Measurements from ENCODE around the gene NOC4L. TPM values are rescaled to one million over a fixed set of nuclear protein-coding genes. Genes with fewer than 3 reads are reported as not detected.
"Not testable (repeated sequence)": the region's sequence is repeated elsewhere in the genome, so short reads cannot be mapped to it uniquely, and the experiment has no call there.

NOC4L gene
- total RNA-seq, 2 experiments from 2014 or later: 32.8 to 34.4 TPM

DNA sequence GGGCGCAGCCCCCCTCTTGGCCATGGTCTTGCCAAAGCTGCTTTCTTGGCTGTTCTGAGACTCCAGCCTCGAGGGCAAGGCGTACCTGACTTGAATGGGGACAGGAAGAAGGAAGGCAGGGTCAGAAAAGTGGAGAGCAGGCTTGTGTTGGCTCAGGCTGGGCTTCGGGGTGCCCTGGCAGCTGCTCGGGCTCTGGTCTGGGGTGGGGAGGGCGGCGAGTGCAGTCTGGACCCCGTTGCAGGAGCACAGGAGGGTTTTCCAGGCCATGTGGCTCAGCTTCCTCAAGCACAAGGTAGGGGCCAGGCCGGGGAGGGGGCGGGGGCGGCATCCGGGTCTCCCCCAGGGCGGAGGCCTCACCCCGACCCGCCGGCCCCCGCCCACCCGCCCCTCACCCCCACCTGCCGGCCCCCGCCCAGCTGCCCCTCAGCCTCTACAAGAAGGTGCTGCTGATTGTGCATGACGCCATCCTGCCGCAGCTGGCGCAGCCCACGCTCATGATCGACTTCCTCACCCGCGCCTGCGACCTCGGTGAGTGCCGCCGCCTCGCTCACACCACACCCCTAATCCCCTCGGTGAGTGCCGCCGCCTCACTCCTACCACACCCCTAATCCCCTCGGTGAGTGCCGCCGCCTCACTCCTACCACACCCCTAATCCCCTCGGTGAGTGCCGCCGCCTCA, 4.2 kb downstream of the NOC4L start:
- H3K4me3 Mint-ChIP-seq: no peak overlapping the region
- CTCF ChIA-PET: no interaction called here
- peaks cover 21% of the 10 kb centered on the region for H3K4me1 Mint-ChIP-seq (ENCODE audit: low read depth)
- peaks cover 12% of the 10 kb centered on the region for H3K36me3 Mint-ChIP-seq (ENCODE audit: low read depth)
- no peak overlapping the region for H3K27ac Mint-ChIP-seq
- no peaks in the 10 kb centered on the region for H3K27me3 Mint-ChIP-seq (ENCODE audit: low read depth)
- ATAC-seq (no peak), DNase-seq (no peak)
- H3K9me3 Mint-ChIP-seq (ENCODE audit: insufficient read depth): no peaks in the 10 kb centered on the region
- POLR2A ChIA-PET: no interaction called here

DNA sequence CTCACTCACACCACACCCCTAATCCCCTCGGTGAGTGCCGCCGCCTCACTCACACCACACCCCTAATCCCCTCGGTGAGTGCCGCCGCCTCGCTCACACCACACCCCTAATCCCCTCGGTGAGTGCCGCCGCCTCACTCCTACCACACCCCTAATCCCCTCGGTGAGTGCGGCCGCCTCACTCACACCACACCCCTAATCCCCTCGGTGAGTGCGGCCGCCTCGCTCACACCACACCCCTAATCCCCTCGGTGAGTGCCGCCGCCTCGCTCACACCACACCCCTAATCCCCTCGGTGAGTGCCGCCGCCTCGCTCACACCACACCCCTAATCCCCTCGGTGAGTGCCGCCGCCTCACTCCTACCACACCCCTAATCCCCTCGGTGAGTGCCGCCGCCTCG, 5.3 kb downstream of the NOC4L start:
- CTCF ChIA-PET; DNase-seq; ATAC-seq; H3K27ac Mint-ChIP-seq; H3K9me3 Mint-ChIP-seq (ENCODE audit: insufficient read depth); POLR2A ChIA-PET; H3K27me3 Mint-ChIP-seq (ENCODE audit: low read depth); H3K4me3 Mint-ChIP-seq; H3K36me3 Mint-ChIP-seq (ENCODE audit: low read depth): not testable (repeated sequence)
- H3K4me1 Mint-ChIP-seq (ENCODE audit: low read depth): peaks cover 21% of the 10 kb centered on the region

DNA sequence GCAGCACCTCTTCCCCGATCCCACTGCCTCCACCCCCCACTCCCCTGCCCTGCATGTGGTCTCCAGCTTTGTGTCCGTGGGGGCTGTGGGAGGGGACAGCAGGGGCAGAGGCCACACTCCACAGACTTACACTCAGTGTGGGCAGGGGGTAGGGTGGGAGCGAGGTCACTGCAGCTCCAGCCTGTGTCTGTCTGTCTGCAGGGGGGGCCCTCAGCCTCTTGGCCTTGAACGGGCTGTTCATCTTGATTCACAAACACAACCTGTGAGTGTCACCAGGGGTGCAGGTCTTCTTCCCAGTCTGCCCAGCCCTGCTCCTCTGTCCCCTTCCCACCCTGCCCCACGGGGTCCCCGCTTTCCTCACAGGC, 6.5 kb downstream of the NOC4L start:
- Mint-ChIP-seq H3K4me3 (no peak overlapping the region), H3K27ac (no peak overlapping the region), H3K27me3 (ENCODE audit: low read depth) (no peaks in the 10 kb centered on the region), H3K36me3 (ENCODE audit: low read depth) (peaks cover 10% of the 10 kb centered on the region), H3K4me1 (ENCODE audit: low read depth) (peaks cover 11% of the 10 kb centered on the region), H3K9me3 (ENCODE audit: insufficient read depth) (no peaks in the 10 kb centered on the region)
- POLR2A ChIA-PET: no interaction called here
- ATAC-seq (no peak), DNase-seq (no peak)
- CTCF ChIA-PET: no interaction called here

DNA sequence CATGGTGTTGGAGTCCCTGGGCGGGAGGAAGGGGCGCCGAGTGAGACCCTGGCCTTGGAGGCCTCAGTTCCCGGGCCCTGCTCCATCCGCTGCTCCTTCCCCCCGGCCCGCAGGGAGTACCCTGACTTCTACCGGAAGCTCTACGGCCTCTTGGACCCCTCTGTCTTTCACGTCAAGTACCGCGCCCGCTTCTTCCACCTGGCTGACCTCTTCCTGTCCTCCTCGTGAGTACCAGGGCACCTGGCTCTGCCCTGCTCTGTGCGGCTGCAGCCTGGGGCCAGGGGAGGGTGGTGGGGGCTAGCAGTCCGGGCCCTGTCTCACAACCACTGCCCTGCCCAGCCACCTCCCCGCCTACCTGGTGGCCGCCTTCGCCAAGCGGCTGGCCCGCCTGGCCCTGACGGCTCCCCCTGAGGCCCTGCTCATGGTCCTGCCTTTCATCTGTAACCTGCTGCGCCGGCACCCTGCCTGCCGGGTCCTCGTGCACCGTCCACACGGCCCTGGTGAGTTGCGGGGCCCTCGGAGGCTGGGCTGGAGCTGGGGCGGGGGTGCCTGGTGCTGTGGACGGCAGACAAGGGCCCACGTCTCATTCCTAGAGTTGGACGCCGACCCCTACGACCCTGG, 7.0 kb downstream of the NOC4L start:
- Mint-ChIP-seq H3K36me3 (ENCODE audit: low read depth) (peaks cover 8% of the 10 kb centered on the region), H3K27me3 (ENCODE audit: low read depth) (no peaks in the 10 kb centered on the region), H3K9me3 (ENCODE audit: insufficient read depth) (no peaks in the 10 kb centered on the region), H3K27ac (no peak overlapping the region), H3K4me3 (no peak overlapping the region), H3K4me1 (ENCODE audit: low read depth) (peaks cover 6% of the 10 kb centered on the region)
- DNase-seq: no peak
- CTCF ChIA-PET: no interaction called here
- ATAC-seq: no peak
- POLR2A ChIA-PET: no interaction called here

DNA sequence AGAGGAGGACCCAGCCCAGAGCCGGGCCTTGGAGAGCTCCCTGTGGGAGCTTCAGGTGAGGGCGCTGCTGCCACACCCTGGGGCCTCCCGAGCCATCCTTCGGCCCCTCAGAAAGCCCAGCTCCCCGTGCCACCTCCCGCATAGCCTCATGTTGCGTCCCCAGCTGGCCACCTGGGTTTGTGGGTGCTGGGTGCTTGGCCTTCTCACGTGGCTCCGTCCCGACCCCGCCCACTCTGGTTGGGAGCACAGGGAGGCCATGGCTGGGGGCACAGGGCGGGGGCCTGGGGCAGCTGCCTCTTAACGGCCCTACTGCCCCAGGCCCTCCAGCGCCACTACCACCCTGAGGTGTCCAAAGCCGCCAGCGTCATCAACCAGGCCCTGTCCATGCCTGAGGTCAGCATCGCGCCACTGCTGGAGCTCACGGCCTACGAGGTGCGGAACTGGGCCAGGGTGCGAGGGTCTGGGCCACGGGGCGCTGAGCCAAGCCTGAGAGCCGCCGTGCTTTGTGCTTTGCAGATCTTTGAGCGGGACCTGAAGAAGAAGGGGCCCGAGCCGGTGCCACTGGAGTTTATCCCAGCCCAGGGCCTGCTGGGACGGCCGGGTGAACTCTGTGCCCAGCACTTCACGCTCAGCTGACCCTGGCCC, 7.6 kb downstream of the NOC4L start:
- ChIA-PET POLR2A (interaction anchor here (0.6 to 0.7 kb wide), 2 partner anchors 9 to 68 kb away, joined by 3 to 4 read pairs; no protein-coding TSS in a partner anchor), CTCF (no interaction called here)
- H3K4me3 Mint-ChIP-seq: no peak overlapping the region
- H3K9me3 Mint-ChIP-seq (ENCODE audit: insufficient read depth): no peaks in the 10 kb centered on the region
- H3K36me3 Mint-ChIP-seq (ENCODE audit: low read depth): peaks cover 3% of the 10 kb centered on the region
- DNase-seq (no peak), ATAC-seq (no peak)
- no peaks in the 10 kb centered on the region for H3K27me3 Mint-ChIP-seq (ENCODE audit: low read depth)
- H3K4me1 Mint-ChIP-seq (ENCODE audit: low read depth): peaks cover 2% of the 10 kb centered on the region
- no peak overlapping the region for H3K27ac Mint-ChIP-seq

DNA sequence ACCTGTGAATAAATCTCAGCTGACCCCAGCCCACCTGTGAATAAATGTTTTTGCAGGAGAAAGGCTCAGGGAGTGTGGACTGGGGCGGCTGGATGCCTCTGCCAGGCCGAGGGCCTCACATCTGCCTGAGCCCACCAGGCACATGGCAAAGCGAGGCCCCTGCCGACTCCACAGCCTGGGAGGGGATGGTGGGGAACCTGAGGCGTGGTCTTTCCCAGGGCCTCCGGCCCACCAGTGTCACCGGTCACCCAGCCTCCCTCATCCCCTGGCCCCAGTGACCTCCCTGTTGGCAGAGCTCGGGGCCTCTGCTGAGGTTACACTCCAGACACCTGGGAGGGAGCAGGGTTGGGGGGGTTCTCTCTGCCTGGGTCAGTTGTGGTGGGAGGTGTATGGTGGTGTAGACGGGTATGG, 8.2 kb downstream of the NOC4L start:
- POLR2A ChIA-PET: interaction anchor here (0.6 to 0.7 kb wide), 2 partner anchors 9 to 67 kb away, joined by 3 to 4 read pairs; no protein-coding TSS in a partner anchor
- Mint-ChIP-seq H3K4me1 (ENCODE audit: low read depth) (peaks cover 2% of the 10 kb centered on the region), H3K36me3 (ENCODE audit: low read depth) (peaks cover 3% of the 10 kb centered on the region), H3K27me3 (ENCODE audit: low read depth) (no peaks in the 10 kb centered on the region), H3K4me3 (no peak overlapping the region), H3K9me3 (ENCODE audit: insufficient read depth) (no peaks in the 10 kb centered on the region), H3K27ac (no peak overlapping the region)
- CTCF ChIA-PET: interaction anchor here (2.0 kb wide), 1 partner anchor 67 kb away, joined by 35 read pairs; no protein-coding TSS in a partner anchor
- DNase-seq (no peak), ATAC-seq (no peak)

DNA sequence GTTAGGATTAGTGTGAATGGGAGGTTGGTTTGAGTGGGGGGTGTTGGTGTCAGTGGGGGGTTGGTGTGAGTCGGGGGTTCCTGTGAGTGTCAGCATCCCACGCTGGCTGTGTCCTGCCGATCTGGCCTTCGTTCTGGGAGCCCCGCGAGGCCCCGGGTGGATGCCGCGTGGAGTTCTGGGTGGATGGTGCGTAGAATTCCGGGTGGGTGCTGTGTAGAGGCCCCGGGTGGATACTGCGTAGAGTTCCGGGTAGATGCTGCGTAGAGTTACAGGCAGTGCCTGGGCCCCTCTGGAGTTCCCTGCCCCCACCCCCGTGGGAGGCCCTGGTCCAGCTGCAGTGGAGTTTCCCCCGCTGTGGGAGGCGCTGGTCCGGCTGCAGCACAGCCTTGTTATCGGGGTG, 8.7 kb downstream of the NOC4L start:
- Mint-ChIP-seq H3K36me3 (ENCODE audit: low read depth) (peaks cover 3% of the 10 kb centered on the region), H3K9me3 (ENCODE audit: insufficient read depth) (no peaks in the 10 kb centered on the region), H3K4me1 (ENCODE audit: low read depth) (peaks cover 2% of the 10 kb centered on the region), H3K4me3 (no peak overlapping the region), H3K27ac (no peak overlapping the region), H3K27me3 (ENCODE audit: low read depth) (no peaks in the 10 kb centered on the region)
- ATAC-seq: no peak
- no peak for DNase-seq
- CTCF ChIA-PET: interaction anchor here (1.0 to 2.0 kb wide), 6 partner anchors 32 to 371 kb away, joined by 4 to 35 read pairs (median 8); no protein-coding TSS in a partner anchor
- POLR2A ChIA-PET: no interaction called here

DNA sequence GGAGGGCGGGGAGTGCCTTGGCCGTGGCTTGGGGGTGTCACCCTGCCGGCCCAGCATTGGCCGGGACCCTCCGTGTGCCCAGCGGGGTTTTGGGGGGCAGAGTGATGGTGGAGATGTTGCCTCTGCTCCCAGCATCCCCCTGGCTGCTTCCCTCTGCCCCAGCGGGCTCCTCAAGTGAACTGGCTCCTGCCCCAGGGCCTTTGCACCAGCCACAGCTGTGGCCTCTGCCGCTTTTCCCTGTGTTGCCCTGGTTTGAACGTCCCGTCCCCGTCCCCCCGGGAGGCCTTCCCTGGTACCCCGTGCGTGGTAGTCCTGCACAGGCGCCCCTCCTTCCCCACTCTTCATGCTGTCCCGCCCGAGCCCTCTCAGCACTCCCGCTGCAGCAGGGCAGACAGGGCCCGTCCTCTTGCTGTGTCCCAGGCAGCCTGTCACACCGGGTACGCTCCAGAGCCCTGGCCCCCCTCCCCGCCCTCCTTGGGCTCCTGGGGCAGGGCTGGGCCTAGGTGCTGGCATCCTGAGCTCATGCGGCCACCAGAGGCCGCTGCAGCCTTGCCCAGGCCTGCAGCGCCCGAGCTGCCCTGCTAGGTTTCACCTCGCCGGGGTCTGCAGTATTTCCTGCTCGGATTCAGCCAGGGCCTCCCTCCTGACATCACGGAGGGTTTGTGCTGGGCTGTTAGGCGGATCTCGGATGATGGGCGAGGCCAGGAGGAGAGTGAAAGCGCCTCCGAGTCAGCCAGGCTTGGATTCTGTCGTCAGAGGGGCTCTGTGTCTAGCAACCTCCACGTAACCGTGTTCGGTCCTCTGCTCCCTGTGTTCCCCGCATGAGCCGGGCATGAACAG, 9.5 kb downstream of the NOC4L start:
- Mint-ChIP-seq H3K36me3 (ENCODE audit: low read depth) (no peaks in the 10 kb centered on the region), H3K9me3 (ENCODE audit: insufficient read depth) (no peaks in the 10 kb centered on the region), H3K27ac (peak overlapping the region; percentile 49), H3K4me3 (no peak overlapping the region), H3K4me1 (ENCODE audit: low read depth) (peaks cover 2% of the 10 kb centered on the region), H3K27me3 (ENCODE audit: low read depth) (no peaks in the 10 kb centered on the region)
- peak; percentile 83 for DNase-seq
- peak; percentile 90 for ATAC-seq
- ChIA-PET POLR2A (interaction anchor here (0.6 kb wide), 1 partner anchor 119 kb away, joined by 3 read pairs; no protein-coding TSS in a partner anchor), CTCF (interaction anchor here (0.5 to 2.0 kb wide), 18 partner anchors 9 to 484 kb away, joined by 3 to 35 read pairs (median 5); no protein-coding TSS in a partner anchor)

DNA sequence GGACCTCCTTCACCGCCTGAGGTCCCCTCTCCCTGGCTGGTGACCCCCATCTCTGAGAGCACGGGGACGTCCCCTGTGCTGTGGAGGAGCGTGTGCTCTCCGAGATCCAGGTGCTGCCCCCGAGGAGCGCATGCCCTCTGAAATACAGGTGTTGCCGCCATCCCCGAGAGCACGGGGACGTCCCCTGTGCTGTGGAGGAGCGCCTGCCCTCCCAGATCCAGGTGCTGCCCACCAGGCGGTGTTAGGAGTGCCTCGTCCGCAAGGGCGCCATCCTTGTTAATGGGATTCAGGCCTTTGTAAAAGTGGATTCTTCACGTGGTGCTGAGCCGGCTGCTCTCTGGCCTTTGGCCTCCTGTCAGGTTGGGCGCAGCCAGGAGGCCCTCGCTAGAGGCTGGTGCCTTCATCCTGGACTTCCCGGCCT, 10.1 kb downstream of the NOC4L start:
- no peak for DNase-seq

DNA sequence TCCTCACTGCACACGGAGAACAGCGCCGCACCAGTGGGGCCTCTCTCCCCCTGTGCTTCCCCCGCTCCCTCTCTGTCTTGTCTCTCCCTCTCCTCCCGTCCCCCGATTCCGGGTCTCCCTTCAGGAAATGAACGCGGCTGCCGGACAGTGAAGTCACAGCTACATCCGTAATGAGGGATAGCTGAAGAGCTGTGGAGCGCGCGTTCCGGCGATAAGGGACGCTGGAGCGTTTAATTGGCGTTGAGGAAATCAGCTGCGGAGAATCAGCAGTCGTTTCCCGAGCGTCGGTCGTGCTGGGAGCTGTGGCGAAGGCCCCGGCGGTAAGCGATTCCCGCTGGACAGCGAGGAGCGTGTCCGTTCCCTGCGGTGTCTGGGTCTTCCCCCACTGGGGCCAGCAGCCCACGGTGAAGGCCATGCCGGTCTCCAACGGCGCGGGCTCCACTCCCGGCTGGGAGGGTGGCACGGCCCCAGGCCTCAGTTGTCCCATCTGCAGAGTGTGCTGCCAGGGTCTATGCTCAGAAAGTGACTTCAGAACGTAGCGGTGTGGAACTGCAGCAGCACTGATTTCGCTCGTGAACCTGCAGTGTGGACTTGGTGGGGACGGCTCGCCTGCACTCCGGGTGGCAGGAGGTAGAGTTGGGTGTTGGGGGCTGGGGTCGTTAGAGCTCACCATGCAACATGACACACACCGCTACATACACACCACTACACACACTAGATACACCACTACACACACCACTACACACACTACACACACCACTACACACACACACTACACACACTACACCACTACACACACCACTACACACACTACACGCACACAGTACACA, 10.9 kb downstream of the NOC4L start:
- ATAC-seq (peak; percentile 36), DNase-seq (peak; percentile 57)
- ChIA-PET CTCF (interaction anchor here (1.0 kb wide), 1 partner anchor 64 kb away, joined by 3 read pairs; no protein-coding TSS in a partner anchor), POLR2A (no interaction called here)
- Mint-ChIP-seq H3K9me3 (ENCODE audit: insufficient read depth) (no peaks in the 10 kb centered on the region), H3K27ac (no peak overlapping the region), H3K4me3 (no peak overlapping the region), H3K36me3 (ENCODE audit: low read depth) (peaks cover 1% of the 10 kb centered on the region), H3K27me3 (ENCODE audit: low read depth) (no peaks in the 10 kb centered on the region), H3K4me1 (ENCODE audit: low read depth) (peaks cover 2% of the 10 kb centered on the region)

More for the DNA sequence above, 10.1 kb downstream of the NOC4L start:
- ChIA-PET CTCF (interaction anchor here (0.5 to 2.0 kb wide), 16 partner anchors 9 to 484 kb away, joined by 3 to 35 read pairs (median 5); no protein-coding TSS in a partner anchor), POLR2A (interaction anchor here (0.6 kb wide), 1 partner anchor 119 kb away, joined by 3 read pairs; no protein-coding TSS in a partner anchor)
- Mint-ChIP-seq H3K27ac (peak overlapping the region; percentile 46), H3K27me3 (ENCODE audit: low read depth) (no peaks in the 10 kb centered on the region), H3K4me1 (ENCODE audit: low read depth) (peaks cover 2% of the 10 kb centered on the region), H3K36me3 (ENCODE audit: low read depth) (no peaks in the 10 kb centered on the region), H3K9me3 (ENCODE audit: insufficient read depth) (no peaks in the 10 kb centered on the region), H3K4me3 (no peak overlapping the region)
- peak; percentile 3 for ATAC-seq

Data from activated CD8-positive, alpha-beta T cell treated with anti-CD3 and anti-CD28 coated beads, Interleukin-2, amount 10 ng/mL, durations not matched to agents 7 days and 5 days (primary cell).